Lung (tissue), 12 donors: Measurements from ENCODE around the gene AEN. TPM values are rescaled to one million over a fixed set of nuclear protein-coding genes. Genes with fewer than 3 reads are reported as not detected.

Experiments used
- ATAC-seq: fragments of 200-7000 bp; cut with Tn5 transposase; one replicate; pipeline ENCODE4 v1.9.1; 2020; ENCODE audit warnings: moderate number of reproducible peaks; ENCODE audit not compliant: insufficient read depth, low FRiP score
- DNase-seq, 3 donors: peaks; one replicate each; pipeline ENCODE4 v3.0.0-alpha.2; 2013 to 2017
- H3K27ac ChIP-seq, 2 donors: one replicate each; pipeline ENCODE4 v1.5.1; 2013; ENCODE audit warnings: mild to moderate bottlenecking in 2 of 2, moderate library complexity in 2 of 2, control low read depth in 1 of 2, inconsistent platforms in 1 of 2, low read depth in 1 of 2, low read length in 1 of 2
- H3K27me3 ChIP-seq, 3 donors: one replicate each; pipeline ENCODE4 v1.5.1; 2013; ENCODE audit warnings: low read length in 2 of 3; ENCODE audit not compliant: control insufficient read depth in 3 of 3, insufficient read depth in 3 of 3
- H3K36me3 ChIP-seq, 4 donors: one replicate each; pipeline ENCODE4 v1.5.1; 2013; ENCODE audit warnings: low read length in 4 of 4, mild to moderate bottlenecking in 1 of 4, moderate library complexity in 1 of 4; ENCODE audit not compliant: control insufficient read depth in 4 of 4, insufficient read depth in 4 of 4
- H3K4me1 ChIP-seq, 5 donors: one replicate each; pipeline ENCODE4 v1.5.1; 2013; ENCODE audit warnings: low read length in 5 of 5, mild to moderate bottlenecking in 2 of 5, moderate library complexity in 1 of 5; ENCODE audit not compliant: control insufficient read depth in 5 of 5, insufficient read depth in 5 of 5
- H3K4me3 ChIP-seq: one replicate; pipeline ENCODE4 v1.5.1; 2013; ENCODE audit warnings: mild to moderate bottlenecking, control low read depth, moderate library complexity
- H3K9ac ChIP-seq, 2 donors: one replicate each; pipeline ENCODE4 v1.5.1; 2013; ENCODE audit warnings: low read length in 2 of 2, control low read depth in 1 of 2; ENCODE audit not compliant: insufficient read depth in 1 of 2
- H3K9me3 ChIP-seq, 4 donors: one replicate each; pipeline ENCODE4 v1.5.1; 2013; ENCODE audit warnings: low read length in 3 of 4, mild to moderate bottlenecking in 1 of 4, moderate library complexity in 1 of 4; ENCODE audit not compliant: control insufficient read depth in 4 of 4, insufficient read depth in 3 of 4
- WGBS, 2 donors: extraction: QIAGEN DNeasy Blood & Tissue Kit; methylation state at CpG; one replicate each; pipeline ENCODE4 v1.1.7; 2013; 5-methylcytosine and 5-hydroxymethylcytosine counted together
- polyA plus RNA-seq, 2 donors: library from polyadenylated mRNA; stranded (reverse); fragments of 200-250 nt; gene quantifications; one replicate each; pipeline ENCODE4 v1.2.1, GENCODE V29; 2013
- total RNA-seq, 2 donors: library from RNA; depleted of rRNA in 1 of 2; stranded (reverse); fragments of >200 nt in 1 of 2; gene quantifications; one replicate each; pipeline ENCODE4 v1.2.1, GENCODE V29; 2014 to 2021
- TF ChIP-seq, protein P1 (sequence below): IDR thresholded peaks from 2 replicates; pipeline ENCODE4 v1.5.1; 2012; ENCODE audit warnings: mild to moderate bottlenecking; ENCODE audit errors: control extremely low read depth, extremely low read depth
- donor health status: control.
- donor health status: control.
- donor health status: Bipolar disorder and iron deficiency.
- donor health status: healthy.
- donor health status: DM: yes; HTN: yes; CAD: no.

The AEN gene
- total and polyA plus RNA-seq, 4 donors: 4.2 to 15.4 (median 13.4) TPM

DNA sequence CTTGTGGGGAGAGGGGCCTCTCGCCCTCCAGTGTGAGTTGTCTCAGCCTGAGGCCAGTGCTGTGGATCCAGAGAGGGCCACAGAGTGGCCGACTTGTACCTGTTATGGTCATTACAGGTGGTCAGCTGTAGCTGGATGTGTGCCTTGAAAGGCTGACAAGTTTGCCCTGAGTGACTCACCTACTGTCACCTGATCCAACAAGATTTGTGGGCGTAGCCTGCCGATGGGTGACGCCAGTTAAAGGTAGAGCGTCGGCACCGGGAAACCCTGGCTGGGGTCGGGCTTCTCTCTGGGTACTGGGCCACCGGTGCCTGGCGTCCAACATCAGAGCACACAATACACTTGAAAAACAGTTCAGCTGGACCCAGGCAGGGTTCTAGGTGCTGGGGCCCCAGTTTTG lies 14.9 kb downstream of the AEN start:
- Histone ChIP-seq H3K4me1 (peaks cover 3 to 37% (median 14%) of the 10 kb centered on the region in 5 donors), H3K36me3 (peaks cover 0 to 10% (median 1%) of the 10 kb centered on the region in 4 donors), H3K27ac (peak overlapping the region in 1 of 2 donors; percentile 74), H3K27me3 (peaks cover 0 to 4% (median 0%) of the 10 kb centered on the region in 3 donors), H3K9ac (no peak overlapping the region), H3K4me3 (no peak overlapping the region), H3K9me3 (no peaks in the 10 kb centered on the region)
- DNase-seq: no peak
- TF ChIP-seq, protein P1, sequence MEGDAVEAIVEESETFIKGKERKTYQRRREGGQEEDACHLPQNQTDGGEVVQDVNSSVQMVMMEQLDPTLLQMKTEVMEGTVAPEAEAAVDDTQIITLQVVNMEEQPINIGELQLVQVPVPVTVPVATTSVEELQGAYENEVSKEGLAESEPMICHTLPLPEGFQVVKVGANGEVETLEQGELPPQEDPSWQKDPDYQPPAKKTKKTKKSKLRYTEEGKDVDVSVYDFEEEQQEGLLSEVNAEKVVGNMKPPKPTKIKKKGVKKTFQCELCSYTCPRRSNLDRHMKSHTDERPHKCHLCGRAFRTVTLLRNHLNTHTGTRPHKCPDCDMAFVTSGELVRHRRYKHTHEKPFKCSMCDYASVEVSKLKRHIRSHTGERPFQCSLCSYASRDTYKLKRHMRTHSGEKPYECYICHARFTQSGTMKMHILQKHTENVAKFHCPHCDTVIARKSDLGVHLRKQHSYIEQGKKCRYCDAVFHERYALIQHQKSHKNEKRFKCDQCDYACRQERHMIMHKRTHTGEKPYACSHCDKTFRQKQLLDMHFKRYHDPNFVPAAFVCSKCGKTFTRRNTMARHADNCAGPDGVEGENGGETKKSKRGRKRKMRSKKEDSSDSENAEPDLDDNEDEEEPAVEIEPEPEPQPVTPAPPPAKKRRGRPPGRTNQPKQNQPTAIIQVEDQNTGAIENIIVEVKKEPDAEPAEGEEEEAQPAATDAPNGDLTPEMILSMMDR: no peak
- WGBS, 2 donors: 74 to 97% methylated on average over 11 of the region's 11 CpGs
- no peak for ATAC-seq

- 82 to 88% methylated on average over 5 of the region's 5 CpGs for WGBS, 2 donors
- peaks cover 3 to 36% (median 14%) of the 10 kb centered on the region in 5 donors for H3K4me1 ChIP-seq
- TF ChIP-seq, protein P1: no peak
- H3K9me3 ChIP-seq: no peaks in the 10 kb centered on the region
- peaks cover 0 to 5% (median under 1%) of the 10 kb centered on the region in 4 donors for H3K36me3 ChIP-seq
- peak overlapping the region in 1 of 2 donors; percentile 49 for H3K27ac ChIP-seq
- H3K9ac ChIP-seq: no peak overlapping the region
- no peak overlapping the region for H3K4me3 ChIP-seq
- no peak for ATAC-seq
- DNase-seq: no peak
- H3K27me3 ChIP-seq: peaks cover 0 to 4% (median 0%) of the 10 kb centered on the region in 3 donors
These were observed 15.5 kb downstream of the AEN start for GRCh38 chr15:88636654-88637053.

GRCh38 chr15:88637436-88637835 lies 16.3 kb downstream of the AEN start:
- Histone ChIP-seq H3K4me3 (no peak overlapping the region), H3K36me3 (peaks cover 0 to 2% (median 0%) of the 10 kb centered on the region in 4 donors), H3K4me1 (peaks cover 3 to 35% (median 14%) of the 10 kb centered on the region in 5 donors), H3K9me3 (no peaks in the 10 kb centered on the region), H3K27ac (peak overlapping the region in 1 of 2 donors; percentile 76), H3K27me3 (peaks cover 0 to 4% (median 0%) of the 10 kb centered on the region in 3 donors), H3K9ac (no peak overlapping the region)
- DNase-seq: no peak
- 76 to 91% methylated on average over 7 of the region's 7 CpGs for WGBS, 2 donors
- TF ChIP-seq, protein P1: no peak
- ATAC-seq: no peak
